GM19463 (cell line): ENCODE results near the gene AKT2.

Source experiments
- ATAC-seq: cut with Tn5 transposase; IDR thresholded peaks from one replicate; pipeline ENCODE4 v1.9.1; 2021; ENCODE audit warnings: mild to moderate bottlenecking, moderate library complexity; ENCODE audit not compliant: unreplicated experiment

Gene AKT2

DNA sequence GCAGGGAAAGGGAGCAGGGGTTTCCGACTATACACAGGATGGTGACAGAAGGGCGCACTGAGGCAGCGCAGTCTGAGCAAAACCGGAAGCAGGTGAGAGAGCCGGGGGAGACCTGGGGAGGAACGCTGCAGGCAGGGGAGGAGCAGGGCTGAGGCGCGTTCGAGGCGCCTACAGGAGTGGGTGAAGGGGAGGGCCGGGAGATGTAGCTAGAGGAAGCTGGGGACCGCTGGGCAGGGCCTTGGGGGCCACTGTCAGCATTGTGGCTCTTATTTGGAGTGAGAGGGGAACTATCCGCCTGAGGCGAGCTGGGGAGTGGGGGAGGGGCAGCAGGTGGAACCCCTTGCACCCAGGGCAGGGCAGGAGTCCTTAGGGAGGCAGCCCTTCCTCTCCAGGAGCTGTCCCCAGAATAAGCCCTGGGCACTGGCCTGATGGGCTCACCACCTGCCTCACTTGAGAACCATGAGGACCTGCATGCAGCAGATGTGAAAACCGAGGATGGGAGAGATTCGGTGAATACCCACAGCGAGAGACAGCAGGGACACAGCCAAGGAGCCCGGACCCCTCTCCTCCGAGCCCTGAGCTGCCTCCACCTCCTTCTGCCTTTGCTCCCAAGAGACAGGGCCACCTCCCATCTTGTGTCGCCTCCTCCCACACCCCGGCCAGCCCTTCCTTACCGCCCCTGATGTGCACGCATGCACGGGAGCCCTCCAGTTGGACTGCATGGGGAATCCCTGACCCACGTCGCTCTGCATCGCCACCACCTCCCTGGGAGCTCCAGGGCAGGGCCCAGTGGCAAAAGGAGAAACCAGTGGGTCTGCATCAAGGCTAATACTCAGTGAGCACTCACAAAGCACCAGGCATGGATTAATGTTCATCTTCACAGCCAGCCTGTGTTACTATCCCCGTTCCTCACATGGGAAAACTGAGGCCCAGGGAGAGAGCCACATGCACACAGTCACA, 10.3 kb downstream of the AKT2 start:
- no peak for ATAC-seq

DNA sequence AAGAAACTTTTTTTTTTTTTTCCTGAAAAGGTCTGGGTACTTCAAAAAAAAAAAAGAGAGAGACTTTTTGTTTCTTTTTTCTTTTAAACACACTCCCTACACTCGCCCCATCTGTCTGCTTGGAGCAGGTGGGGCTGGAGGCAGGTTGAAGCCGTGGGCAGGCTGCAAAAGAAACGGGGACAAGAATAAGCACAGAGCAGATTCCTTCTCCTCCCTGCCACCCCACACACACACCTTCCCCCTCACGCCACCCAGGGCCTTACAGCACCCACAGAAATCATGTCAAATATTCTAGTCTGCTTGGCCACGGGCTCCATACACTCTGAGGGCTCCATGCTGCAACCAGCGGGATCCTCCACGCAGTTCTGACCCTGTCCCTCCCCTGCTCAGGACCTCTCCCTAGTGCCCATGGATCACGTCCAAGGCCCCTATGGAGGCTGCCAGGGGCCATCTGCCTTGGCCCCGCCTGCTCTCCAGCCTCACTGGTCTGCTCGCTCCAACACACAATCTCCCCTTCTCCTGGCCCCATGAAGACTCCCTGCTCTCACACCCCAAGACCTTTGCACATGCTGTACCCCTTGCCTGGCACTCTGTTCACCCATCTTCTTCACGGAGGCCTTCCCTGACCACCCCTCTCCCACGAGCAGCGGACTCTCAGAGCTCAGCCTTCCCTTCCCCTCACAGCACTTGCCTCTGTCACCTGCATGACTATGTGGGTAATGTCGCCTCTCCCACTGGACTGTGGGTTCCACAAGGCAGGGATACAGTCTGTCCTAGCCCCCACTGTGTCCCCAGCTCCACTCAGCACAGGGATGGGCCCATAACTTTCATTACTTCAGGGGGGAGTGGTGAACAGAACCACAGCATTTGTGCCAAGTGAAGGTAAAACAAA, 11.4 kb downstream of the AKT2 start:
- no peak for ATAC-seq

DNA sequence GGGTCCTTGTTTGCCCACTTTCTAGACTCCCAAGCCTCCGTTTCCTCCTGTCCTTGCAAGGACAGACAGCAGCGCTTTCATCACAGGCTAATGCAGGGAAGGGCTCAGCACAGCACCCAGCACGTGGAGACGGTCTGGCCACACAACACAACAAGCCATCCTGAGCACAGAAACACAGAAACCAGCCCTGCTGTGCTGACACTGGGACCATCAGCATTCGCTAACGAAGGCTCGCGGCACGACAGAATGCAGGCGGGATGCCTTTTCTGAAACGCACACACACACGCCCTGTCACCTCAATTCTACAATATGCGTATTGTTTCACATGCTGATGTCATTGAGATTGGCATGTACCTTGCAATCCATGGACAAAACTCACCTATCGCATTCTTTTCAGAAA, 12.9 kb downstream of the AKT2 start:
- no peak for ATAC-seq

DNA sequence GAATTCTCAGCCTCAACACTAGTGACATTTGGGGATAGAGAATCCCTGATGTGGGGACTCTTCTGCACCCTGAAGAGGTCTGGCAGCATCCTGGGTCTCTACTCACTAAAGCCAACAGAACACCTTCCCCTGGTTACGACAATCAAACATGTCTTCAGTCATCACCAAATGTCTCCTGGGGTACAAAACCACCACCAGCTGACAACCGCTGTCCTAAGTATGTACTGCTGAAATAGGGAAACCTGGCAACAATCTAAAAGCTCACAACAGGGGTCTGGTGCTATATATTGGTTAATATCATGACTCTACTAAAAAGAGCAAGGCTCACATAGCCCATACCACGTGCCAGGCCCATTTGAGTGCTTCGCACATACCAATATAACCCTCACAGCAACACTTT, 13.4 kb downstream of the AKT2 start:
- no peak for ATAC-seq

DNA sequence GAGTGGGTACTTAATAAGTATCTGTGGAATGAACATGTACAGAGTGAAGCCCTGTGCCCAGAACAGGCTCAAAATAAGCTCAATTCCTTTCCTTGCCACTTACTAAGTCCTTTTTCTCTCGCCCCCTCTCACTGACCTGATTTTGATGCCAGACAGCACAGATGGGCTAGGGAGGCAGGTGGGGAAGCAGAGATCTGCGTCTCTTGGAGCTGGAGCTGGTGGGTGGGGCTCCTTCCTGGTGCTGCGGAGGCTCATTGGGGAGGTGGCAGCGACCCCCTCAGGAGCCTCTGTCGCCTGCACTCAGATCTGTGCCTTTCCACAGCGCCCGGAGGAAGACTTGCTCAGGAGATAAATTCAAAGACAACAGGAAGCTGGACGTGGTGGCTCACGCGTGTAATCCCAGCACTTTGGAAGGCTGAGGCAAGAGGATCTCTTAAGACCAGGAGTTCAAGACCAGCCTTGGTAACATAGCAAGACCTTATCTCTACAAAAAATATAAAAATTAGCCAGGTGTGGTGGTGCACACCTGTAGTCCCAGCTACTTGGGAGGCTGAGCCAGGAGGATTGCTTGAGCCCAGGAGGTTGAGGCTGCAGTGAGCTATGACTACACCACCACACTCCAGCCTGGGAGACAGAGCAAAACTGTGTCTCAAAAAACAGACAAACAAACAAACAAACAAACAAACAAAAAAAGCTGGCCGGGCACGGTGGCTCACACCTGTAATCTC, 14.6 kb downstream of the AKT2 start:
- ATAC-seq: no peak

DNA sequence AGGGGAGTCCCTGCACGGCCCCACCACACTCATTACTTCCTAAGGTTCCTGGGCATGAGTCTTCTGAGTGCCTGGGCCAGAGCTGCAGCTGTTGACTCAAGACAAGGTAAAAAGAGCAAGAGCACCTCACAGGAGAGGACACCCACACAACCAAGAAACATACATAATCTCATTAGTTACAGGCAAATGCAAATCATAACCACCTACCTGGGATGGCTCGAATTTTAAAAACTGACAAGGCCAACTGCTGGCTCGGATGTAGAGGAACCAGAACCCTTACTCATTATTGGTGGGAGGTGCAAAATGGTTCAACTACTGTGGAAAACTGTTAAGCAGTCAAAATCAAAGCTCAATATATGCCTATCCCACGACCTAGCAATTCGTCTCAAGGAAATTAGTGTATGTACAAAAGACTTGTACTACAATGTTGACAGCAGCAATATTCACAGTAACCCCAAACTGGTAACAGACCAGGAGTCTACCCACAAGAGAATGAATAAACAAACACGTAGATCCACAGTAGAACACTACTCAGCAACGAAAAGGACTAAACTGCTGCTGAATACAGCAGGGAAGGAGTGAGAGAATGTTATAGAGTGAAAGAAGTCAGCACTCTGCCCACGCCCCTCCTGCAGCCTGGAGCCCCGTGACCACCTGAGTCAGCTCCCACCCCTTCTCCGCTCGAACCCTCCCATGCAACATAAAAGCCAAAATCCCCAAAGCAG, 15.8 kb downstream of the AKT2 start:
- no peak for ATAC-seq

DNA sequence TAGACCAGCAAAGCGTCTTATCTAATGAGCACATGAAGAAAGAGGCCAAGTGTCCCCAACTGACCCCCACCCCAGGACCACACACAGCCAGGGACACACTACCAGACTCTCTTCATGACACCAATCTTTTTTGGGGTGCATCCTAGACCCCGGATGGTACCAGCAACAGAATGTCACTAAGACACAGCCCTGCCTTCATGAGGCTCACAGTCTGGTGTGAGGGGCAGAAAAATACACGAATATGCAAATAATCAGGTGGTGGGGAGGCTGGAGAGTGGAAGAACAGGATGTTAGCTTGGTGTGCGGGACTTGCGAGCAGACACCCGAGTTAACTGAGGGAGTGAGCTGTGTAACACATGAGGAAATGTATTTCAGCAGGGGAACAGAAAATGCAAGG, 17.5 kb downstream of the AKT2 start:
- ATAC-seq: no peak

DNA sequence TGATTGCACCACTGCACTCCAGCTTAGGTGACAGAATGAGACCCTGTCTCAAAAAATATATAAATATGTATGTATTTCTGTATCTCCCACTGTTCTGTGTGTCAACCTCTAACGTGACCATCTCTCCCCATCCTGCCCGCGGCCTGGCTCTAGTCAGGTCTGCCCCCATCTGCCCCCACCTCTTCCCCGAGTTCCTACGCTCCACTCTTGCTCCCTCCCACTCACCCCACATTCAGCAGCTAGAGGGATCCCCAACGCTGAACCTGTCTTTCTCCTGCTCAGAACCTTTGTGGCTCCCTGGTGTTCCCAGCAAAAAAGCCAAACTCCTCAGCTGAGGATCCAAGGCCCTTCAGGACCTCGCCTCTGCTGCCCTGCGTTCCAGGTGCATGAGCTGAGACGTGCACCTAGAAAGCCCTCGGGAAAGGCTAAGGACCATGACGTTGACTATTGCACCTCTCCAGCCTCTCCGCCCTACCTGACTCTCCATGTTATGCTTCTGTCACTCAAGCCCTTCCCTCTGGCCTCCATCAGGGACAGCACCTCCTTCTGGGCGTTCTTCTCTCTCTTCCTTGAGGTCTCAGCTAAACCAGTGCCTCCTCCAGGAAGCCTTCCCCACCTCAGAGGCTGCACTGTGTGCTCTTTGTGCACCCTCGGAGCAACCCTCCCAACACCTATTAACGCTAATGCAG, 18.1 kb downstream of the AKT2 start:
- ATAC-seq: no peak

DNA sequence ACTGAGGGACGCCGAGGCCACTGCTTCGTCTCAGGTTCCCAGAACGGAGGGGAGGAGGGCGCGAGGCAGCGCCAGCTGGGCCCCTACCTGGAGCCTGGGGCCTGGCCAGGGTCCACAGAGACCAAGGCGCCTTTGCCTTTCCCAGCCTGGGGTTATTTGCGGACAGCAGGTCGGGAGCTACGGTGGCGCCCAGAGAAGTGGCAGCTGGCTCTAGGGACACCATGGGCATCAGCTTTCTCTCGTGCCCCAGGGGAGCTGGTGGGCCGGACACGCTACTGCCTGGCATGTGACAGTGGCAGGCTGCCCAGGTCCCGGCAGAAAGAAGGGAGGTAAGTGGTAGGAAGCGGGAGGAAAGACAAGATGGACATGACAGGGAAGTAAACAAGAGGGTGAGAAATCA, 19.0 kb downstream of the AKT2 start:
- no peak for ATAC-seq

DNA sequence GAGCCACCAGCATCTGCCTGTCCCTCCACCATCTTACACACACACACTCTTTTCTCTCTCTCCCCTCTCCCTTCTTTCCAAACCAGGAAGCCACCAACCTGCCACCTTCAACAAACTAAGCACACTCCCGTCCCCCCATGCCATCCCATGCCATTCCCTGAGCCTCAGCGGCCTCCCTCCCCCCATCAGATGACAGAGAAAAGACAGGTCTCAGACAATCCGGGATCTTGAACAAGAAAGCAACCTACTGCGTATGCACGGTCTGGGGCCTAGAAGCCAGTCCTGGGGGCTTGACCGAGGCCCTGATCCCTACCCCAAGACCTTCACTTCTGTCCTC, 19.4 kb downstream of the AKT2 start:
- no peak for ATAC-seq

DNA sequence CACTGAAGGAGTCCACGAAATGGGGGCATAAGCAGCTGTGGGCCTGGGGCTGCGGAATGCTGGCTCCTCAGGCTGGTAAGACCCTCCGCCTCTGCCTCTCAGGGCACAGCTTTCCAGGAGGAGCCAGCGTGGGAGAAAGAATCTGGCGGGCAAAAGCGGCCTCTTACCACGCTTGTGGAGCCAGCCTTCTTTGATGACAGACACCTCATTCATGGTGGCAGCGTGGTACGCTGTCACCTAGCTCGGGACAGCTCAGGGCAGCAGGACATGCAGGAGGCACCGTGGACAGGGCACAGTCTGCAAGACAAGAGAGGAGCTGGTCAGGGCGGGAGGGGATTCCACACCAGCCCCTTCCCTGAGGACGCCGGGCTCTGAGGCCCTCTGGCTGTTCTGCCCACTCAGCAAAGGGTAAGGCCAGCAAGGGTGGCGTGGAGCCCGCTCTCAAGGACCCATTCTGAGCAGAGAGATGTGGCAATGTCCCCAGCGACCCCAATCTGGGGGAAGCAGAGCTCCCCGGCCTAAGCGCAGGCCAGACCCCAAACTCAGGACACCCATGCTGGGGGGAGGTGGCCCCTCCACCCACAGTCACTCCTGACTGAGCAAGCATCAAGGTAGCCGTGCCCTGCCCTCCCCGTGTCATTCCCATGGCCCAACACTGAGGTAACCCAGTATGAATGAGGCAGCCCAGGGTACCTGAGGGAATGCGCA, 19.9 kb downstream of the AKT2 start:
- no peak for ATAC-seq

DNA sequence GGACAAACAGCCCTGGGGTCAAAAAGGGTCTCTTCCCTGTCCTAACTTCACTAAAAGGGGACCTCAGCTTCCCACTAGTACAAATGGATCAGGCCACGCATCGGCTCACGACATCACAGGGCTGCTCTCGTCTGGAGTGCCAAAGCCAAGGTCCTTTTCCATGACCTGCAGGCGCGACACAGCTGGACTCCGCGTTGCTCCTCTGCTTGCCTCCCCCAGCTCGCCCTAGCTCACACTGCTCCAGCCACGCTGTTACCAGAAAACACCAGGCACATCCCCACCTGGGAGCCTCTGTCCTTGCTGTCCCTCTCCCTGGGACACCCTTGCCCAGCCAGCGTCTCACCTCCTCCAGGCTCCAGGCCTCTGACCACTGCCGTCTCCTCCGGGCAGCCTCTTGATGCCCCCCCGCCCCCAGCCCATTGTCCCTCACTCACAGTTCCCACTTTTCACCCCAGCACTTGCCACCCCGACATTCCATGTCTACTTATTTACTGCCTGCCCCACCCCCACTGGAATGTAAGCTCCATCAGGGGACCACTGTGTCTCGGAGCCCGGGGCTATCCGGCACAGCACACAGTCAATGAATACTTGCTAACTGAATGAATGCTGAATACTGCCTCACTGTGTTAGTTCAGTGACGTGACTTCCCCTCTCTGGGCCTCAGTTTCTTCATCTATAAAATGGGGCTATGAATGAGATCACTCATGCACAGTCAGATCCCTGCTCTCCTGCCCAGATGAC, 20.7 kb downstream of the AKT2 start:
- ATAC-seq: no peak

DNA sequence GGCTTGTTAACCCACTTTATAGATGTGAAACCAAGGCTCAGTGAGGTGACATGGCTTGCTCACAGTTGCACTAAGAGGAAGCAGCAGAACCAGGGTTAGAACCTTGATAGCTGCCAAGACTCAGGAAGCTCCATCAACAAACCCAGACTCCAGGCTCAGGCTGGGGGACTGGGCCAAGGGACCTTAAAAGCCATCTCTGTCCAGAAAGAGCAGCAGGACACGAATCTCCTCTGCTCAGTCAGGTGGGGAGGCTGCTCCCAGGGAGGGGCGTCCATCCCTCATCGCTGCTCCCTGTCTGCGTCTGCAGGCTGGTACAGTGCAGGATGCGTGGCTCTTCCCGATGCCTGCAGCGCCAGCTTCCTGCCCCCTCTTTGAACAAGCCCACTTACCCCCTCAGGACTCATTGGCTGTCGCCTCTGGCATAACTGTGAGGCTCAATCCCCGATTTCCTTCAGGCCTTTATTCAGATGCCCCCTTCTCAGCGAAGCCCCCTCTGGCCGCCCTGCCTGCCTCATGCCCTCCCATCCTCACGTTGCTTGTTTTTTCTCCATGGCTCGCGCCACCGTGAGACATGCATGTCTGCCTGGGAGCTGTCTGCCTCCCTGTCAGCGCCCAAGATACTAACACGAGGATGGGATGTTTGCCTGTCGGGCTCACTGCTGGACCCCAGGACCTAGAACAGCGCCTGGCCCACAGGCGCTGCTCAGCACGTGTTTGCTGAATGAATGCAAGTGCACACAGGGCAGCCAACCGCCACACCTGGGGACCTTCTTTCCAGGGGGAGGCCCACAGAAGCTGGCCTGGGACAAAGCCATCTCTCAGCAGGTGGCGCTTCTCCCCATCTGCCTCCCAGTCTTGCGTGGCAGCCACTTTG, 21.5 kb downstream of the AKT2 start:
- no peak for ATAC-seq

DNA sequence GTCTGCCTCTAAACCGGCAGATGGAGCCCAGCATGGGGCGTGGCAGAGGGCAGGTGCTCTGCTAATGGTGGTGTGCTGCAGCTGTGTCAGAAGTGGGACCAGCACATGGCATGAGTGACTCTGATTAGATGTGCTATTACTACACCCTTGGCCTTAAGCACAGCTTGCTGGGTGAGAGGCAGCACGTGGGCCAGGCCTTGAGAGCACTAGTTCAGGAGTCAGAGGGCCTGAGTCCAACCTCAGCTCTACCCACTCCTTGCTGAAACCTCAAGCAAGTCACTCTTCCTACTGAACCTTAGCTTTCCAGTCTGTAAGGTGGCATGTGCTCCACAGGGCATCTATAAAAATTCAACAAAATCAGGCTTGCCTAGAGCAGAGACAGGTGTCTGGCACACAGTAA, 22.7 kb downstream of the AKT2 start:
- ATAC-seq: no peak

DNA sequence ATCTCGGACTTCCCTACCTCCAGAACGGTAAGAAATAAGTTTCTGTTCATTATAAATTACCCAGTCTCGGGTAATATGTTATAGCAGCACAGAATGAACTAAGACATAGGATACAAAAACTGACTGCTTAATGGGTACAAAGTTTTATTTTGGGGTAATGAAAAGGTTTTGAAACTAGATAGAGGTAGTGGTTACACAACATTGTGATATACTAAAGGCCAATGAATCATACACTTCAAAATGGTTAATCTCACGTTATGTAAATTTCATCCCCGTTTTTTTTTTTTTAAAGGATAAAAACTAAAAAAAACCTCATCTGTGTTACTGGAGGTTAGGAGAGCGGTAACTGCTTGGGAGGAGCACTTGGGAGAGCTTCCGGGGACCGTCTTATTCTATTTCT, 23.5 kb downstream of the AKT2 start:
- no peak for ATAC-seq

DNA sequence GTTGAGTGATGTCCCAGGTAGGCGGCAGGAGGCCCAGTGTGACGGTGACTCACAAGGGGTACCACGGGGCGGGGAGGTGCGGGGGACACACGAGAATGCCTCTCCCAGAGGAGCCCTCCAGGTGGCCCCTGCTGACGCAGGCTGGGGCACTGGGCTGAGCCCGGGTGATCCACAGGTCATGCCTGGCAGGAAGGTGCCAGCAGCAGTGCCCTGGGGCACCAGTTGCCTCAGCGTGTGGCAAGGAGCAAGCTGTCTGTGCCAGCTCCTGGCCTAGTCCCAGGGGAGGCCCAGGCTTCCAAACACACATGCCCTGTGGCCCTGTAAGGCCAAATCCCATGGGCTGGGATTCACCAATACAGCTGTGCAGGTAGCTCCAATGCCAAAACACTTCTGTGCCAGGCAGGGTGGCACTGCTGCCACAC, 28.0 kb downstream of the AKT2 start:
- ATAC-seq: no peak

DNA sequence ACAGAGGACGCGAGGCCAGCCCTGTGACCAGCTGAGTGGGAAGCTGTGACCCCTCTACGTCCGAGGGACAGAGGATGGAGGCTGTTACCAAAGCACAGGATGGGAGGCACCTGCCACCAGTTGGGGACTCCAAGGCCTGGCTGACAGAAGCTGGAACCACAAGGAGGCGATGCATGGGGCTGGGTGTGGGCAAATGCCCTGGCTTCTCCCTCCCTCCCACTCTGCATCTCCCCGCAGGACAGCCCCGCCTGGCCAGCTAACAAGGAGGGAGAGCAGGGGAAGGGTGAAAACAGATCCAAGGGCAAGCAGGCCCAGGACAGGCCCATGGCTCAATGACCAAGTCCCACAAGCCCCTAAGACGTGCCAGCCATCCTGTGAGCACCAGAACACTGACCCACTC, 28.6 kb downstream of the AKT2 start:
- no peak for ATAC-seq

DNA sequence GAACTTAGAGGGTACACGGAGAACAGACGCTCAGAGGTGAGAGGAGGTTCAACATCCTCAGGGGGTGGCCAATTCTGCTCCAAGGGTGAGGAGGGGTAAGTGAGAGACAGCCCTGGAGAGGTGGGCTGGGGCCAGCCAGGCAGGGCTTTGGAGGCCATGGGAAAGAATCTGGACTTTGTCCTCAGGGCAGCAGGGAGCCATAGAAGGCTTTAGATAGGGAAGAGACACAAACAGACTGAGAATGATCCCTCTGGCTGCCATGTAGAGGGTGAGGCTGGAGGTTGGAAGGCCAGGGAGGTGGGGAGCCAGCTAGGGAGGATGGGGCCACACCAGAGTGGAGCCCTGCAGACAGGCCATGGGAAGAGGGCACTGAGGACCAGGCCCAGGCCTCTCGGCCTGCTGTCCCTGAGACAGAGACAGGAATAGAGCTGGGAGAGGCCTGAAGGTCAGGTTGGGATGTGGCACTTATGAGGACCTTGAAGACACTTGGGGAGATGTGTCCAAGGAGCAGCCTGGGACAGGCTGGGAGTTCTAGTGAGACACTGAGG, 29.5 kb downstream of the AKT2 start:
- ATAC-seq: no peak
